ENCODE data around the gene BAHCC1.

Gene BAHCC1

GRCh38 chr17:81468770-81469121 lies 73.5 kb downstream of the BAHCC1 start:
- Histone ChIP-seq H3K27ac (ENCODE audit: low read depth, low read length, severe bottlenecking) (no peak overlapping the region), H3K36me3 (ENCODE audit: control insufficient read depth, insufficient read depth, low read length) (peaks cover 3% of the 10 kb centered on the region), H3K9me3 (ENCODE audit: control insufficient read depth, low read length) (no peaks in the 10 kb centered on the region), H3K4me3 (ENCODE audit: extremely low read depth, insufficient read depth, low read length, poor library complexity, severe bottlenecking) (no peak overlapping the region), H3K4me1 (ENCODE audit: control insufficient read depth, insufficient read depth, low read length, poor library complexity, severe bottlenecking) (no peaks in the 10 kb centered on the region)
- WGBS, 2 experiments (ENCODE audit: insufficient coverage in 2 of 2) = 89 to 94% methylated on average over 5 to 11 of the region's 18 CpGs

- H3K36me3 ChIP-seq (ENCODE audit: control insufficient read depth, insufficient read depth, low read length) = peaks cover 3% of the 10 kb centered on the region
- WGBS, 2 experiments (ENCODE audit: insufficient coverage in 2 of 2) = 91 to 100% methylated on average over 9 to 13 of the region's 13 CpGs
- no peaks in the 10 kb centered on the region for H3K9me3 ChIP-seq (ENCODE audit: control insufficient read depth, low read length)
- no peaks in the 10 kb centered on the region for H3K4me1 ChIP-seq (ENCODE audit: control insufficient read depth, insufficient read depth, low read length, poor library complexity, severe bottlenecking)
- no peak overlapping the region for H3K4me3 ChIP-seq (ENCODE audit: extremely low read depth, insufficient read depth, low read length, poor library complexity, severe bottlenecking)
- no peak overlapping the region for H3K27ac ChIP-seq (ENCODE audit: low read depth, low read length, severe bottlenecking)
Observed at GRCh38 chr17:81469266-81469665, 74.0 kb downstream of the BAHCC1 start.

- H3K36me3 ChIP-seq (ENCODE audit: control insufficient read depth, insufficient read depth, low read length) = peaks cover 3% of the 10 kb centered on the region
- H3K4me1 ChIP-seq (ENCODE audit: control insufficient read depth, insufficient read depth, low read length, poor library complexity, severe bottlenecking) = no peaks in the 10 kb centered on the region
- no peaks in the 10 kb centered on the region for H3K9me3 ChIP-seq (ENCODE audit: control insufficient read depth, low read length)
- H3K4me3 ChIP-seq (ENCODE audit: extremely low read depth, insufficient read depth, low read length, poor library complexity, severe bottlenecking) = no peak overlapping the region
- peak overlapping the region; percentile 45 for H3K27ac ChIP-seq (ENCODE audit: low read depth, low read length, severe bottlenecking)
- 96 to 97% methylated on average over 9 of the region's 9 CpGs for WGBS, 2 experiments (ENCODE audit: insufficient coverage in 2 of 2)
Observed at GRCh38 chr17:81470270-81470943, 75.2 kb downstream of the BAHCC1 start.

GRCh38 chr17:81470944-81471817 lies 75.9 kb downstream of the BAHCC1 start:
- 87 to 88% methylated on average over 11 to 13 of the region's 14 CpGs for WGBS, 2 experiments (ENCODE audit: insufficient coverage in 2 of 2)

GRCh38 chr17:81471818-81472456 lies 76.7 kb downstream of the BAHCC1 start:
- H3K4me1 ChIP-seq (ENCODE audit: control insufficient read depth, insufficient read depth, low read length, poor library complexity, severe bottlenecking) = no peaks in the 10 kb centered on the region
- WGBS, 2 experiments (ENCODE audit: insufficient coverage in 2 of 2) = 91 to 94% methylated on average over 22 to 28 of the region's 28 CpGs
- peaks cover 3% of the 10 kb centered on the region for H3K36me3 ChIP-seq (ENCODE audit: control insufficient read depth, insufficient read depth, low read length)
- no peak overlapping the region for H3K27ac ChIP-seq (ENCODE audit: low read depth, low read length, severe bottlenecking)
- H3K4me3 ChIP-seq (ENCODE audit: extremely low read depth, insufficient read depth, low read length, poor library complexity, severe bottlenecking) = no peak overlapping the region
- H3K9me3 ChIP-seq (ENCODE audit: control insufficient read depth, low read length) = no peaks in the 10 kb centered on the region

More at GRCh38 chr17:81470944-81471817, 75.9 kb downstream of the BAHCC1 start:
- H3K36me3 ChIP-seq (ENCODE audit: control insufficient read depth, insufficient read depth, low read length) = peaks cover 3% of the 10 kb centered on the region
- H3K4me3 ChIP-seq (ENCODE audit: extremely low read depth, insufficient read depth, low read length, poor library complexity, severe bottlenecking) = no peak overlapping the region
- H3K27ac ChIP-seq (ENCODE audit: low read depth, low read length, severe bottlenecking) = peak overlapping the region; percentile 45
- H3K9me3 ChIP-seq (ENCODE audit: control insufficient read depth, low read length) = no peaks in the 10 kb centered on the region
- H3K4me1 ChIP-seq (ENCODE audit: control insufficient read depth, insufficient read depth, low read length, poor library complexity, severe bottlenecking) = no peaks in the 10 kb centered on the region

- WGBS, 2 experiments (ENCODE audit: insufficient coverage in 2 of 2) = 92 to 94% methylated on average over 8 of the region's 8 CpGs
- no peak overlapping the region for H3K4me3 ChIP-seq (ENCODE audit: extremely low read depth, insufficient read depth, low read length, poor library complexity, severe bottlenecking)
- H3K27ac ChIP-seq (ENCODE audit: low read depth, low read length, severe bottlenecking) = no peak overlapping the region
- no peaks in the 10 kb centered on the region for H3K9me3 ChIP-seq (ENCODE audit: control insufficient read depth, low read length)
- no peaks in the 10 kb centered on the region for H3K4me1 ChIP-seq (ENCODE audit: control insufficient read depth, insufficient read depth, low read length, poor library complexity, severe bottlenecking)
- no peaks in the 10 kb centered on the region for H3K36me3 ChIP-seq (ENCODE audit: control insufficient read depth, insufficient read depth, low read length)
Observed at GRCh38 chr17:81473019-81473418, 77.8 kb downstream of the BAHCC1 start.

- WGBS, 2 experiments (ENCODE audit: insufficient coverage in 2 of 2) = 87 to 89% methylated on average over 16 of the region's 16 CpGs
- H3K27ac ChIP-seq (ENCODE audit: low read depth, low read length, severe bottlenecking) = no peak overlapping the region
- H3K36me3 ChIP-seq (ENCODE audit: control insufficient read depth, insufficient read depth, low read length) = no peaks in the 10 kb centered on the region
- H3K4me3 ChIP-seq (ENCODE audit: extremely low read depth, insufficient read depth, low read length, poor library complexity, severe bottlenecking) = no peak overlapping the region
- no peaks in the 10 kb centered on the region for H3K4me1 ChIP-seq (ENCODE audit: control insufficient read depth, insufficient read depth, low read length, poor library complexity, severe bottlenecking)
- H3K9me3 ChIP-seq (ENCODE audit: control insufficient read depth, low read length) = no peaks in the 10 kb centered on the region
Observed at GRCh38 chr17:81474958-81475357, 79.7 kb downstream of the BAHCC1 start.

- WGBS, 2 experiments (ENCODE audit: insufficient coverage in 2 of 2) = 92% methylated on average over 5 to 7 of the region's 7 CpGs
- H3K36me3 ChIP-seq (ENCODE audit: control insufficient read depth, insufficient read depth, low read length) = no peaks in the 10 kb centered on the region
- H3K27ac ChIP-seq (ENCODE audit: low read depth, low read length, severe bottlenecking) = no peak overlapping the region
- no peaks in the 10 kb centered on the region for H3K9me3 ChIP-seq (ENCODE audit: control insufficient read depth, low read length)
- no peaks in the 10 kb centered on the region for H3K4me1 ChIP-seq (ENCODE audit: control insufficient read depth, insufficient read depth, low read length, poor library complexity, severe bottlenecking)
- no peak overlapping the region for H3K4me3 ChIP-seq (ENCODE audit: extremely low read depth, insufficient read depth, low read length, poor library complexity, severe bottlenecking)
Observed at GRCh38 chr17:81476097-81476496, 80.8 kb downstream of the BAHCC1 start.

GRCh38 chr17:81476635-81477034 lies 81.4 kb downstream of the BAHCC1 start:
- Histone ChIP-seq H3K4me3 (ENCODE audit: extremely low read depth, insufficient read depth, low read length, poor library complexity, severe bottlenecking) (no peak overlapping the region), H3K36me3 (ENCODE audit: control insufficient read depth, insufficient read depth, low read length) (no peaks in the 10 kb centered on the region), H3K27ac (ENCODE audit: low read depth, low read length, severe bottlenecking) (no peak overlapping the region), H3K9me3 (ENCODE audit: control insufficient read depth, low read length) (no peaks in the 10 kb centered on the region), H3K4me1 (ENCODE audit: control insufficient read depth, insufficient read depth, low read length, poor library complexity, severe bottlenecking) (no peaks in the 10 kb centered on the region)
- WGBS, 2 experiments (ENCODE audit: insufficient coverage in 2 of 2) = 86 to 93% methylated on average over 5 to 6 of the region's 6 CpGs

GRCh38 chr17:81477173-81477572 lies 81.9 kb downstream of the BAHCC1 start:
- Histone ChIP-seq H3K9me3 (ENCODE audit: control insufficient read depth, low read length) (no peaks in the 10 kb centered on the region), H3K4me1 (ENCODE audit: control insufficient read depth, insufficient read depth, low read length, poor library complexity, severe bottlenecking) (no peaks in the 10 kb centered on the region), H3K27ac (ENCODE audit: low read depth, low read length, severe bottlenecking) (no peak overlapping the region), H3K36me3 (ENCODE audit: control insufficient read depth, insufficient read depth, low read length) (no peaks in the 10 kb centered on the region), H3K4me3 (ENCODE audit: extremely low read depth, insufficient read depth, low read length, poor library complexity, severe bottlenecking) (no peak overlapping the region)
- 79 to 100% methylated on average over 1 to 4 of the region's 7 CpGs for WGBS, 2 experiments (ENCODE audit: insufficient coverage in 2 of 2)
